Uterus (tissue), 2 donors: ENCODE measurements around the gene SGCA.

Source experiments
- POLR2A ChIP-seq, 2 donors: fragments of 450-650 bp; IDR thresholded peaks; one replicate each; pipeline ENCODE4 v1.6.1; 2016; ENCODE audit warnings: antibody characterized with exemption in 2 of 2, mild to moderate bottlenecking in 1 of 2, moderate library complexity in 1 of 2
- TF ChIP-seq, protein P1 (sequence below), 4 experiments: fragments of 200-600 bp in 2 of 4; fragments of 450-650 bp in 2 of 4; sonication (generic) in 2 of 4; IDR thresholded peaks; one replicate each; pipeline ENCODE4 v1.5.1; 2016 to 2019; ENCODE audit warnings: antibody characterized with exemption in 4 of 4, mild to moderate bottlenecking in 2 of 4, moderate library complexity in 1 of 4

DNA sequence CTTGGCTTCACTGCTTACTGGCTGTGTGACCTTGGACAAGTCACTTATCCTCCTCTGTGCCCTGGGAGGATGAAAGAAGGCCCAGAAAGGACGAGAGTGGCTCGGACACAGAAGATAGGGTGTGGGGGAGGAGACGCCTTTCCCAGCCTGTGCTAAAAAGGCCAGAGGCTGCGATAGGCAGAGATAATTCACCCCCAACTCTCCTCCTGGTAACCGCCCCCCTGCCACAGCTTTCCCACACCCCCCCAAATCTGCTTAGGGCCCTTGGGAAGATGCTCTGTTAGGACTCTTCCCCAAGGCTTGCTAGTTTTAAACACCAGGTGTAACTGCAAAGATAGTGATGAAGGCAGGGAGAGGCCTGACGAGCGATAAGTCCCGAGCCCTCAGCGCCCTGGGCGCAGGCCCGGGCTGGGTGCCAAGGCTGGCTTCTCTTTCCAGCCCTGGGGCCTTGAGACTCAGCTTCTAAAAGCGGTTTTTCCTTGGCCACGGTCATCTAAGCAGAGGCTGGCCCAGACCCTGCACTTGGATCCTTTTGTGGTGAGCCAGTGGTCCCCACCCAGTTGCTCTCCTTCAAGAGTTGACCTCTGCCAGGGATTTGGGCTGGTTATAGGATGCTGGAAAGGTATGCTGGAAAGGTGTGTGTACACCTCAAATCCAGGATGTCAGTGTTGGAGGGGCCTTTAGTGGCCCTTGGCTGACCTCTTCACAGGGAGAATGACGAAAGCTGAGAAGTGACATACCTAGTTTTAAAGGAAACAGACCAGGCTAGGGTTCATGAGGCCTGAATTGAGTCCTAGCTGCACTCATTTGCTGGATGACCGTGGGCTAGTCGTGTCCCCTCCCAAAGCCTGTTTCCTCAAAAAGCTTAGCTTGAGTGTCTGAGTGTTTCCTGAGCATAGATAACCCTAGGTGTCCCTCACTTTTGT, 11.9 kb upstream of the SGCA start:
- no peak for TF ChIP-seq POLR2A (IDR thresholded peaks at IDR 0.05)
- TF ChIP-seq, protein P1, sequence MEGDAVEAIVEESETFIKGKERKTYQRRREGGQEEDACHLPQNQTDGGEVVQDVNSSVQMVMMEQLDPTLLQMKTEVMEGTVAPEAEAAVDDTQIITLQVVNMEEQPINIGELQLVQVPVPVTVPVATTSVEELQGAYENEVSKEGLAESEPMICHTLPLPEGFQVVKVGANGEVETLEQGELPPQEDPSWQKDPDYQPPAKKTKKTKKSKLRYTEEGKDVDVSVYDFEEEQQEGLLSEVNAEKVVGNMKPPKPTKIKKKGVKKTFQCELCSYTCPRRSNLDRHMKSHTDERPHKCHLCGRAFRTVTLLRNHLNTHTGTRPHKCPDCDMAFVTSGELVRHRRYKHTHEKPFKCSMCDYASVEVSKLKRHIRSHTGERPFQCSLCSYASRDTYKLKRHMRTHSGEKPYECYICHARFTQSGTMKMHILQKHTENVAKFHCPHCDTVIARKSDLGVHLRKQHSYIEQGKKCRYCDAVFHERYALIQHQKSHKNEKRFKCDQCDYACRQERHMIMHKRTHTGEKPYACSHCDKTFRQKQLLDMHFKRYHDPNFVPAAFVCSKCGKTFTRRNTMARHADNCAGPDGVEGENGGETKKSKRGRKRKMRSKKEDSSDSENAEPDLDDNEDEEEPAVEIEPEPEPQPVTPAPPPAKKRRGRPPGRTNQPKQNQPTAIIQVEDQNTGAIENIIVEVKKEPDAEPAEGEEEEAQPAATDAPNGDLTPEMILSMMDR (IDR thresholded peaks at IDR 0.05) = no peak
